Osteocyte (in vitro differentiated cells): ENCODE results near the gene TNFRSF21. TPM values are rescaled to one million over a fixed set of nuclear protein-coding genes. Genes with fewer than 3 reads are reported as not detected.

ENCODE experiments used
- DNase-seq: peaks from one replicate; pipeline ENCODE4 v3.0.0; 2021; ENCODE audit warnings: mixed read lengths; ENCODE audit not compliant: unreplicated experiment; ENCODE audit errors: extremely low spot score
- H3K27ac Mint-ChIP-seq: one replicate; pipeline ENCODE4 v1.8.0; 2021; ENCODE audit warnings: mild to moderate bottlenecking, mixed read lengths; ENCODE audit not compliant: unreplicated experiment
- H3K27me3 Mint-ChIP-seq: one replicate; pipeline ENCODE4 v1.8.0; 2021; ENCODE audit warnings: mixed read lengths; ENCODE audit not compliant: unreplicated experiment
- H3K36me3 Mint-ChIP-seq: one replicate; pipeline ENCODE4 v1.8.0; 2021; ENCODE audit warnings: mixed read lengths; ENCODE audit not compliant: unreplicated experiment
- H3K4me1 Mint-ChIP-seq: one replicate; pipeline ENCODE4 v1.8.0; 2021; ENCODE audit warnings: mixed read lengths; ENCODE audit not compliant: unreplicated experiment
- H3K4me3 Mint-ChIP-seq: one replicate; pipeline ENCODE4 v1.8.0; 2021; ENCODE audit warnings: mild to moderate bottlenecking, moderate library complexity, mixed read lengths; ENCODE audit not compliant: unreplicated experiment
- H3K9me3 Mint-ChIP-seq: one replicate; pipeline ENCODE4 v1.8.0; 2021; ENCODE audit warnings: mixed read lengths; ENCODE audit not compliant: unreplicated experiment
- total RNA-seq: library from RNA; stranded (reverse); gene quantifications from 2 replicates; pipeline ENCODE4 v1.2.1, GENCODE V29; 2021
- TF ChIP-seq, protein P1 (sequence below): fragments of 200-600 bp; sonication (generic); IDR thresholded peaks from 2 replicates; pipeline ENCODE4 v1.5.0; 2021; ENCODE audit warnings: antibody characterized with exemption, mild to moderate bottlenecking, moderate library complexity

TNFRSF21 gene
- total RNA-seq, 1 donor from 2014 or later: 2.5 TPM

DNA sequence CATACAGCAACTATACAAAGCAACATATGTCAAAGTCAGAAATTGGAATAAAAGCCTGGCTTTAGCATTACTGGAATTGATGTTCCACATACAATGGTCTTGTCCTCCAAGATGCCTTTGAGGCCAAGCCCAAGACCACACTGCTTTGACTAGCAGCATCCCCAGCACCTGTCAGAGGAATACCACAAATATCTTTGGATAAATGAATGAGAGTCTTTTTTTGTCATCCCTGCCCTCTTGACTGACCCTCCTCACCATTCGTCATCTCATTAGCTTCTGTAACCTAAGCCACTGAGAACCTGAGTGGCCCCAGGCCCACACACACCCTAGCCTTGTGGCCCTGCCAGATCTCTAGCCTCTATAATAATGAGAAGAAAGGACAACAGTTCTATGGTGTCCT is 48.5 kb downstream of the TNFRSF21 start:
- TF ChIP-seq, protein P1, sequence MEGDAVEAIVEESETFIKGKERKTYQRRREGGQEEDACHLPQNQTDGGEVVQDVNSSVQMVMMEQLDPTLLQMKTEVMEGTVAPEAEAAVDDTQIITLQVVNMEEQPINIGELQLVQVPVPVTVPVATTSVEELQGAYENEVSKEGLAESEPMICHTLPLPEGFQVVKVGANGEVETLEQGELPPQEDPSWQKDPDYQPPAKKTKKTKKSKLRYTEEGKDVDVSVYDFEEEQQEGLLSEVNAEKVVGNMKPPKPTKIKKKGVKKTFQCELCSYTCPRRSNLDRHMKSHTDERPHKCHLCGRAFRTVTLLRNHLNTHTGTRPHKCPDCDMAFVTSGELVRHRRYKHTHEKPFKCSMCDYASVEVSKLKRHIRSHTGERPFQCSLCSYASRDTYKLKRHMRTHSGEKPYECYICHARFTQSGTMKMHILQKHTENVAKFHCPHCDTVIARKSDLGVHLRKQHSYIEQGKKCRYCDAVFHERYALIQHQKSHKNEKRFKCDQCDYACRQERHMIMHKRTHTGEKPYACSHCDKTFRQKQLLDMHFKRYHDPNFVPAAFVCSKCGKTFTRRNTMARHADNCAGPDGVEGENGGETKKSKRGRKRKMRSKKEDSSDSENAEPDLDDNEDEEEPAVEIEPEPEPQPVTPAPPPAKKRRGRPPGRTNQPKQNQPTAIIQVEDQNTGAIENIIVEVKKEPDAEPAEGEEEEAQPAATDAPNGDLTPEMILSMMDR: no peak
- DNase-seq: no peak
- Mint-ChIP-seq H3K9me3 (no peaks in the 10 kb centered on the region), H3K27ac (no peak overlapping the region), H3K4me1 (no peaks in the 10 kb centered on the region), H3K4me3 (no peak overlapping the region), H3K36me3 (no peaks in the 10 kb centered on the region), H3K27me3 (peaks cover 3% of the 10 kb centered on the region)

- H3K27ac Mint-ChIP-seq: no peak overlapping the region
- no peaks in the 10 kb centered on the region for H3K9me3 Mint-ChIP-seq
- H3K4me1 Mint-ChIP-seq: no peaks in the 10 kb centered on the region
Observed at GRCh38 chr6:47260021-47260420, 49.7 kb downstream of the TNFRSF21 start.

GRCh38 chr6:47258724-47259347 is 50.9 kb downstream of the TNFRSF21 start:
- TF ChIP-seq, protein P1: no peak
- H3K27ac Mint-ChIP-seq: no peak overlapping the region
- H3K4me3 Mint-ChIP-seq: no peak overlapping the region
- no peaks in the 10 kb centered on the region for H3K9me3 Mint-ChIP-seq
- no peaks in the 10 kb centered on the region for H3K4me1 Mint-ChIP-seq
- H3K27me3 Mint-ChIP-seq: peaks cover 3% of the 10 kb centered on the region
- no peaks in the 10 kb centered on the region for H3K36me3 Mint-ChIP-seq
- no peak for DNase-seq

More at GRCh38 chr6:47260021-47260420, 49.7 kb downstream of the TNFRSF21 start:
- no peak for DNase-seq
- Mint-ChIP-seq H3K27me3 (peaks cover 3% of the 10 kb centered on the region), H3K4me3 (no peak overlapping the region), H3K36me3 (no peaks in the 10 kb centered on the region)
- TF ChIP-seq, protein P1: no peak

GRCh38 chr6:47256981-47257730 is 52.5 kb downstream of the TNFRSF21 start:
- Mint-ChIP-seq H3K4me3 (no peak overlapping the region), H3K27me3 (peaks cover 3% of the 10 kb centered on the region), H3K36me3 (no peaks in the 10 kb centered on the region), H3K27ac (no peak overlapping the region), H3K4me1 (no peaks in the 10 kb centered on the region), H3K9me3 (no peaks in the 10 kb centered on the region)
- TF ChIP-seq, protein P1: no peak
- DNase-seq: no peak

GRCh38 chr6:47256361-47256760 is 53.3 kb downstream of the TNFRSF21 start:
- H3K27ac Mint-ChIP-seq: no peak overlapping the region
- DNase-seq: no peak
- TF ChIP-seq, protein P1: no peak
- H3K4me1 Mint-ChIP-seq: no peaks in the 10 kb centered on the region
- no peaks in the 10 kb centered on the region for H3K36me3 Mint-ChIP-seq
- H3K27me3 Mint-ChIP-seq: peaks cover 1% of the 10 kb centered on the region
- H3K4me3 Mint-ChIP-seq: no peak overlapping the region
- no peaks in the 10 kb centered on the region for H3K9me3 Mint-ChIP-seq
